HepG2 (cell line): ENCODE data around the gene FBXO9. TPM values are rescaled to one million over a fixed set of nuclear protein-coding genes. Genes with fewer than 3 reads are reported as not detected.

Source experiments
- ATAC-seq: fragments of 200-7000 bp; cut with Tn5 transposase; 3 replicates; pipeline ENCODE4 v1.9.1; 2020; ENCODE audit warnings: mild to moderate bottlenecking, moderate library complexity
- BruUV-seq: library from RNA; stranded (reverse); fragments of 400-500 nt; replicated peaks from 2 replicates; lab custom pipeline; 2021; lab: Mats Ljungman, UMichigan
- CTCF ChIA-PET: fragments of 300-600 bp; formaldehyde crosslinking; extraction: SDS; loops from one replicate; lab custom pipeline; 2021; ENCODE audit warnings: low total read pairs, inconsistent platforms, low intra/inter-chr PET ratio; lab: Yijun Ruan, JAX
- POLR2A ChIA-PET: fragments of 350-600 bp; sonication (Branson Sonifier 250); formaldehyde crosslinking; loops from one replicate; lab custom pipeline; 2020; ENCODE audit warnings: antibody characterized with exemption, inconsistent platforms; lab: Yijun Ruan, JAX
- DNase-seq: peaks from one replicate; pipeline ENCODE4 v3.0.0-alpha.2; 2015; ENCODE audit warnings: low spot score
- FAIRE-seq: peaks from 3 replicates; lab custom pipeline; 2011; peaks lifted over from hg19 to GRCh38; lab: Jason Lieb, UNC
- H2AFZ ChIP-seq: one replicate; pipeline ENCODE4 v1.6.1; 2011; ENCODE audit warnings: low read length, inconsistent platforms
- H3K27ac ChIP-seq: fragments of 300-600 bp; 3 replicates; pipeline ENCODE4 v1.8.0; 2011; ENCODE audit warnings: mixed run types, mild to moderate bottlenecking, mixed read lengths, low read length, inconsistent platforms; ENCODE audit not compliant: insufficient read depth; ENCODE audit errors: extremely low read length
- H3K27me3 ChIP-seq, 2 experiments: fragments of 200-600 bp in 1 of 2; 2 replicates in 1 of 2; 3 replicates in 1 of 2; pipeline versions ENCODE4 v1.6.0 to v1.8.0; 2011; ENCODE audit warnings: low read length in 2 of 2, mild to moderate bottlenecking in 2 of 2, moderate library complexity in 2 of 2, inconsistent platforms in 1 of 2; ENCODE audit not compliant: insufficient read depth in 2 of 2, control insufficient read depth in 1 of 2
- H3K36me3 ChIP-seq, 2 experiments: fragments of 200-600 bp in 1 of 2; replicated peaks in 1 of 2; 2 replicates in 1 of 2; 3 replicates in 1 of 2; pipeline versions ENCODE4 v1.5.1 to v1.8.0; 2011; ENCODE audit warnings: low read length in 2 of 2, inconsistent platforms in 1 of 2; ENCODE audit not compliant: insufficient read depth in 2 of 2, control insufficient read depth in 1 of 2
- H3K4me1 ChIP-seq: 2 replicates; pipeline ENCODE4 v1.5.1; 2012; ENCODE audit warnings: low read length, inconsistent platforms; ENCODE audit not compliant: insufficient read depth
- H3K4me2 ChIP-seq: 2 replicates; pipeline ENCODE4 v1.6.0; 2011; ENCODE audit warnings: low read depth, low read length, inconsistent platforms
- H3K4me3 ChIP-seq, 3 experiments: fragments of 200-600 bp in 1 of 3; sonication (generic), shearing (Covaris generic) in 1 of 3; replicated peaks in 1 of 3; 2 replicates each; pipeline ENCODE4 v1.5.1; 2011 to 2016; ENCODE audit warnings: low read length in 3 of 3, inconsistent platforms in 2 of 3, low read depth in 2 of 3, mild to moderate bottlenecking in 2 of 3, control low read depth in 1 of 3, mixed read lengths in 1 of 3; ENCODE audit not compliant: insufficient read depth in 1 of 3
- H3K79me2 ChIP-seq: one replicate; pipeline ENCODE4 v1.6.1; 2011; ENCODE audit warnings: low read length, inconsistent platforms; ENCODE audit not compliant: insufficient read depth
- H3K9ac ChIP-seq: 2 replicates; pipeline ENCODE4 v1.6.0; 2011; ENCODE audit warnings: mild to moderate bottlenecking, low read depth, low read length, inconsistent platforms; ENCODE audit not compliant: insufficient read depth
- H3K9me3 ChIP-seq: 2 replicates; pipeline ENCODE4 v1.5.1; 2012; ENCODE audit warnings: mild to moderate bottlenecking, low read length
- H4K20me1 ChIP-seq: 2 replicates; pipeline ENCODE4 v1.6.0; 2011; ENCODE audit warnings: inconsistent platforms, mild to moderate bottlenecking, low read length, moderate library complexity; ENCODE audit not compliant: insufficient read depth
- BCL6 ChIP-seq: IDR thresholded peaks from 2 replicates; pipeline ENCODE4 v1.6.1; 2016; ENCODE audit warnings: missing genetic modification reagents, missing compliant biosample characterization
- FOXP1 ChIP-seq, 2 experiments: fragments of 450-650 bp in 1 of 2; IDR thresholded peaks; 2 replicates each; pipeline ENCODE4 v1.6.1; 2017 to 2018; ENCODE audit warnings: antibody characterized with exemption in 1 of 2
- LCORL ChIP-seq, 2 experiments: fragments of 450-650 bp in 1 of 2; sonication (generic) in 1 of 2; formaldehyde crosslinking in 1 of 2; IDR thresholded peaks; 2 replicates each; pipeline versions ENCODE4 v1.5.0 to v1.6.1; 2017 to 2020; ENCODE audit warnings: antibody characterized with exemption in 1 of 2, missing genetic modification reagents in 1 of 2
- RORA ChIP-seq: sonication (generic); formaldehyde crosslinking; IDR thresholded peaks from 2 replicates; pipeline ENCODE4 v1.5.0; 2020; ENCODE audit warnings: mild to moderate bottlenecking, missing genetic modification reagents, moderate library complexity
- SMAD1 ChIP-seq: sonication (generic); formaldehyde crosslinking; IDR thresholded peaks from 2 replicates; pipeline ENCODE4 v1.4.0; 2020; ENCODE audit warnings: missing genetic modification reagents, low read depth, mild to moderate bottlenecking, borderline replicate concordance
- TEAD3 ChIP-seq: optimal IDR thresholded peaks from 2 replicates; pipeline ENCODE3; 2016; ENCODE audit warnings: borderline replicate concordance
- ZFX ChIP-seq: sonication (generic); formaldehyde crosslinking; IDR thresholded peaks from 2 replicates; pipeline ENCODE4 v1.4.0; 2020; ENCODE audit warnings: mild to moderate bottlenecking, low read depth, missing genetic modification reagents, moderate library complexity
- ZNF180 ChIP-seq: sonication (generic); formaldehyde crosslinking; IDR thresholded peaks from 2 replicates; pipeline ENCODE4 v1.4.0; 2020; ENCODE audit warnings: low read depth, missing genetic modification reagents, borderline replicate concordance
- ZNF749 ChIP-seq: sonication (generic); formaldehyde crosslinking; IDR thresholded peaks from 2 replicates; pipeline ENCODE4 v1.8.0; 2022; ENCODE audit warnings: mild to moderate bottlenecking, missing genetic modification reagents, moderate library complexity, borderline replicate concordance
- ZSCAN21 ChIP-seq: sonication (generic); formaldehyde crosslinking; IDR thresholded peaks from 2 replicates; pipeline ENCODE4 v1.8.0; 2022; ENCODE audit warnings: mild to moderate bottlenecking, missing genetic modification reagents, moderate library complexity, borderline replicate concordance
- WGBS: methylation state at CpG from one replicate; pipeline ENCODE4 v1.1.6; 2017; ENCODE audit warnings: low lambda C conversion rate; 5-methylcytosine and 5-hydroxymethylcytosine counted together
- in situ Hi-C: cut with HindIII; loops from 2 replicates; pipeline ENCODE4 v1.10.0; 2017; ENCODE audit warnings: low pct_unique_long_range_greater_than_20kb; ENCODE audit not compliant: extremely low pct_ligation_motif_present
- intact Hi-C: fragments of 100-400 bp; cut with micrococcal nuclease; formaldehyde crosslinking; loops from one replicate; pipeline ENCODE4 v1.10.0; 2022; ENCODE audit not compliant: unreplicated experiment
- polyA plus RNA-seq, 8 experiments: library from polyadenylated mRNA; depleted of rRNA in 3 of 8; stranded (reverse) in 7 of 8; unstranded in 1 of 8; fragments of >200 nt; fragmentation: Illumina TruSeq in 4 of 8; extraction: Trizol in 4 of 8; gene quantifications; 2 replicates each; pipeline versions ENCODE4 v1.2.1 to v1.2.3, GENCODE V29; 2011 to 2016; ENCODE audit warnings: low read depth in 4 of 8, missing spikeins in 1 of 8, mixed read lengths in 1 of 8; ENCODE audit not compliant: insufficient read depth in 1 of 8
- total RNA-seq, 5 experiments: library from RNA; depleted of rRNA; stranded (reverse); fragments of >200 nt; fragmentation: Illumina TruSeq; extraction: Trizol; gene quantifications; 2 replicates each; pipeline ENCODE4 v1.2.3, GENCODE V29; 2016; ENCODE audit warnings: low read depth in 1 of 5
- TF ChIP-seq, protein P1 (sequence below): sonication (generic); formaldehyde crosslinking; IDR thresholded peaks from 2 replicates; pipeline ENCODE4 v1.5.0; 2020; ENCODE audit warnings: missing genetic modification reagents, mild to moderate bottlenecking, borderline replicate concordance

The FBXO9 gene
- total and polyA plus RNA-seq, 2 of the 13 experiments (the other 11 are each of a cell fraction or from before 2014, with no cell fraction given): 64.3 to 98.4 TPM

GRCh38 chr6:53115741-53116140, 50.5 kb downstream of the FBXO9 start:
- Histone ChIP-seq H4K20me1 (no peaks in the 10 kb centered on the region), H2AFZ (no peak overlapping the region), H3K4me3 (no peak overlapping the region), H3K9ac (no peak overlapping the region), H3K4me2 (no peak overlapping the region), H3K27ac (no peak overlapping the region), H3K36me3 (no peaks in the 10 kb centered on the region), H3K4me1 (peaks cover 82% of the 10 kb centered on the region), H3K79me2 (no peaks in the 10 kb centered on the region), H3K9me3 (peaks cover 9% of the 10 kb centered on the region; the same call in 1 of the 2 replicates), H3K27me3 (no peaks in the 10 kb centered on the region)
- 77% methylated on average over 2 of the region's 2 CpGs for WGBS
- in situ Hi-C loops (no loop called here), intact Hi-C loops (loop anchor here (10.0 kb wide), 1 partner anchor 189 kb away; no protein-coding TSS in a partner anchor)
- FAIRE-seq: no peak
- no peak for DNase-seq
- CTCF ChIA-PET: no interaction called here
- no TSS peak for BruUV-seq
- no peak for TF ChIP-seq ZNF180 (CRISPR knock-in tag)
- TF ChIP-seq BCL6 (CRISPR knock-in tag): peak; percentile 71
- TF ChIP-seq RORA (CRISPR knock-in tag): no peak
- no peak for TF ChIP-seq TEAD3 (CRISPR knock-in tag)
- no peak for TF ChIP-seq ZSCAN21
- TF ChIP-seq ZFX (CRISPR knock-in tag): no peak
- POLR2A ChIA-PET: no interaction called here
- ATAC-seq: no peak

DNA sequence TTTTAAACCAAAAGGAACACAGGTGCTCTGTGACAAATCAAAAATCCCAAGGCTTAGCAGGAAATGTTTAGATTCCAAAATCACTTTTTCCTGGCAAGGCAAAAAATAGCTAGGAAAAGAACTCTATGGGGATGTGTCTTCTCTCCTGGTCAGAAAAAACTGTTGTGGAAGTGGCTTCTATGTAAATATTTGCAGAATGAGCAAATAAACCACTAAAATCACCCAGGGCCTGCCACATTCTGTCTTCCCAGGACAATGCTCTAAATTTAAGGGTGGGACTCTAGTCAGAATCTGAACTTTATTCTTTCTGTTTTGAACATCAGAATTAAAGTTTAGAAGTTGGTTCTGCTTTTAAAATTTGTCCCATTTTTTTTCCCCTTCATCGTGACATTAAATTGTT, 54.1 kb downstream of the FBXO9 start:
- POLR2A ChIA-PET: interaction anchor here (0.9 to 1.7 kb wide), 9 partner anchors 12 to 700 kb away, joined by 3 to 15 read pairs (median 4); partner anchors contain the start of genes EFHC1, FBXO9, GCLC and GSTA4
- 0 out of 6 replicates have a peak overlapping the region, but pooled peaks of 1 of the 3 experiments have one; percentile 27 for H3K4me3 ChIP-seq
- intact Hi-C loops (loop anchor here (1.0 to 10.0 kb wide), 2 partner anchors 16 to 185 kb away; no protein-coding TSS in a partner anchor), in situ Hi-C loops (no loop called here)
- H3K4me1 ChIP-seq: peaks cover 53% of the 10 kb centered on the region
- H2AFZ ChIP-seq: no peak overlapping the region
- H3K27ac ChIP-seq: peak overlapping the region; percentile 65
- no TSS peak for BruUV-seq
- CTCF ChIA-PET: interaction anchor here (1.0 kb wide), 1 partner anchor 15 kb away, joined by 3 read pairs; no protein-coding TSS in a partner anchor
- 2% methylated on average over 1 of the region's 1 CpG for WGBS
- no peaks in the 10 kb centered on the region for H3K27me3 ChIP-seq
- ATAC-seq (peak; percentile 62), FAIRE-seq (peak; percentile 52), DNase-seq (peak; percentile 80)
- no peaks in the 10 kb centered on the region for H3K36me3 ChIP-seq
- H3K9ac ChIP-seq: peak overlapping the region; percentile 31; the same call in 1 of the 2 replicates
- no peaks in the 10 kb centered on the region for H3K79me2 ChIP-seq
- peak overlapping the region; percentile 65 for H3K4me2 ChIP-seq
- H3K9me3 ChIP-seq: peaks cover 9% of the 10 kb centered on the region; the same call in 1 of the 2 replicates
- no peaks in the 10 kb centered on the region for H4K20me1 ChIP-seq
- TF ChIP-seq SMAD1 (no peak), ZNF749 (CRISPR knock-in tag) (peak; percentile 30; the same call in 1 of the 2 replicates), FOXP1 (IDR thresholded peaks at IDR 0.05) (no peak), FOXP1 (CRISPR knock-in tag; IDR thresholded peaks at IDR 0.05) (peak; percentile 66; the same call in 1 of the 2 replicates), LCORL (IDR thresholded peaks at IDR 0.05) (no peak), LCORL (CRISPR knock-in tag; IDR thresholded peaks at IDR 0.05) (0 out of 2 replicates have a peak, but pooled peaks have one; percentile 1)
- TF ChIP-seq, protein P1, sequence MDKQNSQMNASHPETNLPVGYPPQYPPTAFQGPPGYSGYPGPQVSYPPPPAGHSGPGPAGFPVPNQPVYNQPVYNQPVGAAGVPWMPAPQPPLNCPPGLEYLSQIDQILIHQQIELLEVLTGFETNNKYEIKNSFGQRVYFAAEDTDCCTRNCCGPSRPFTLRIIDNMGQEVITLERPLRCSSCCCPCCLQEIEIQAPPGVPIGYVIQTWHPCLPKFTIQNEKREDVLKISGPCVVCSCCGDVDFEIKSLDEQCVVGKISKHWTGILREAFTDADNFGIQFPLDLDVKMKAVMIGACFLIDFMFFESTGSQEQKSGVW (CRISPR knock-in tag): no peak
